Liver (tissue), 3 donors: ENCODE data around the gene TMEM91.

Experiments
- CTCF ChIP-seq: fragments of 150-350 bp; IDR thresholded peaks from 2 replicates; pipeline ENCODE4 v1.5.1; 2017; ENCODE audit warnings: improper control_type of control experiment, low read depth, low read length; ENCODE audit not compliant: missing input control
- EGR1 ChIP-seq, 2 donors: IDR thresholded peaks; 2 replicates each; pipeline ENCODE4 v1.6.1; 2016 to 2018; ENCODE audit warnings: antibody characterized with exemption in 2 of 2, low read depth in 2 of 2
- GABPA ChIP-seq, 2 donors: IDR thresholded peaks in 1 of 2; conservative IDR thresholded peaks in 1 of 2; 2 replicates each; pipeline ENCODE4 v1.6.1; 2016; ENCODE audit warnings: antibody characterized with exemption in 2 of 2, mild to moderate bottlenecking in 1 of 2, moderate library complexity in 1 of 2
- HNF4A ChIP-seq, 2 donors: conservative IDR thresholded peaks; 2 replicates each; pipeline ENCODE4 v1.6.1; 2016; ENCODE audit warnings: antibody characterized with exemption in 2 of 2, mild to moderate bottlenecking in 2 of 2
- HNF4G ChIP-seq: IDR thresholded peaks from 2 replicates; pipeline ENCODE4 v1.6.1; 2016; ENCODE audit warnings: antibody characterized with exemption
- MAX ChIP-seq: IDR thresholded peaks from 2 replicates; pipeline ENCODE4 v1.6.1; 2016; ENCODE audit warnings: antibody characterized with exemption
- NR2F2 ChIP-seq: IDR thresholded peaks from 2 replicates; pipeline ENCODE4 v1.6.1; 2016; ENCODE audit warnings: antibody characterized with exemption
- RAD21 ChIP-seq, 2 donors: IDR thresholded peaks; 2 replicates each; pipeline ENCODE4 v1.6.1; 2016; ENCODE audit warnings: antibody characterized with exemption in 2 of 2, mild to moderate bottlenecking in 2 of 2
- SP1 ChIP-seq: IDR thresholded peaks from 2 replicates; pipeline ENCODE4 v1.6.1; 2018; ENCODE audit warnings: antibody characterized with exemption, mild to moderate bottlenecking
- TAF1 ChIP-seq: conservative IDR thresholded peaks from 2 replicates; pipeline ENCODE4 v1.6.1; 2016; ENCODE audit warnings: antibody characterized with exemption, mild to moderate bottlenecking
- YY1 ChIP-seq: IDR thresholded peaks from 2 replicates; pipeline ENCODE4 v1.6.1; 2016; ENCODE audit warnings: antibody characterized with exemption, mild to moderate bottlenecking
- TF ChIP-seq, protein P1 (sequence below): IDR thresholded peaks from 2 replicates; pipeline ENCODE4 v1.6.1; 2016; ENCODE audit warnings: antibody characterized with exemption, mild to moderate bottlenecking
- TF ChIP-seq, protein P2 (sequence below): IDR thresholded peaks from 2 replicates; pipeline ENCODE4 v1.6.1; 2016; ENCODE audit warnings: antibody characterized with exemption
- TF ChIP-seq, protein P3 (sequence below): IDR thresholded peaks from 2 replicates; pipeline ENCODE4 v1.6.1; 2016; ENCODE audit warnings: antibody characterized with exemption
- donor health status: healthy.
- donor health status: healthy.

DNA sequence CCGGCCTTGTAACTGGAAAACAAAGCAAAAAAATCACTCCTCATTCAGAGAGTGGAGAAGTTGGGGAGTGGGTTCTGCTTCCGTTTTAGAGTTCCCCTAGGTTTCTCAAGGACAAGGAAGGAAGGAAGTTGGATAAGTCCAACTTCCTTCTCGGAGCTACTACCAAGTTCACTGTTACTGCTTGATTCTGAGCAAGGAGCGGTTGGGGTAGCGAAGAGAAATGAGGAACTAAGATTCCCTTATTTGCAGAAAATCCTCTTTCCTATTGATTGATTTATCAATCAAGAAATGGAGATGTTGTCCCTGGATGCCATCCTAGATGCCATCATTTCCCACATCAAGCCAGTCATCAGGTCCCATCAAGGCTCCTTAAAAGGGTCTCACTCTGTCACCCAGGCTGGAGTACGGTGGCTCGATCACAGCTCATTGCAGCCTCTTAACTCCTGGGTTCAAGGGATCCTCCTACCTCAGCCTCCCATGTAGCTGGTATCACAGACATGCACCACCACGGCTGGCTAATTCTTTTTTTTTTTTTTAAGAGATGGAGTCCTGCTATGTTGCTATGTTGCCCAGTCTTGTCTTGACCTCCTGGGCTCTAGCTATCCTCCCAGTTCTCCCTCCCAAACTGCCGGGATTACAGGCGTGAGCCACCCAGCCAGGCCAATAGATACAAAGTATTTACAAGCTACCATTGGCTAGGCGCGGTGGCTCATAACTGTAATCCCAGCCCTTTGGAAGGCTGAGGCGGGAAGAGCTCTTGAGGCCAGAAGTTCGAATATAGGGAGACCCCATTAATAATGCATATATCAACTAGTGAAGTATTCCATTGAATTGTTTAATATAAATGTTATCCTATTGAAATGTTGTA is 11.6 kb upstream of the TMEM91 start:
- TF ChIP-seq CTCF, result no peak
- TF ChIP-seq YY1, result peak; percentile 96
- TF ChIP-seq RAD21 (IDR thresholded peaks at IDR 0.05), result no peak
- TF ChIP-seq GABPA (IDR thresholded peaks at IDR 0.05 in 1 of 2, conservative IDR thresholded peaks at IDR 0.05 in 1 of 2), result peak in 1 of 2 donors; percentile 3
- no peak for TF ChIP-seq MAX
- TF ChIP-seq HNF4A (conservative IDR thresholded peaks at IDR 0.05), result no peak
- TF ChIP-seq, protein P1, sequence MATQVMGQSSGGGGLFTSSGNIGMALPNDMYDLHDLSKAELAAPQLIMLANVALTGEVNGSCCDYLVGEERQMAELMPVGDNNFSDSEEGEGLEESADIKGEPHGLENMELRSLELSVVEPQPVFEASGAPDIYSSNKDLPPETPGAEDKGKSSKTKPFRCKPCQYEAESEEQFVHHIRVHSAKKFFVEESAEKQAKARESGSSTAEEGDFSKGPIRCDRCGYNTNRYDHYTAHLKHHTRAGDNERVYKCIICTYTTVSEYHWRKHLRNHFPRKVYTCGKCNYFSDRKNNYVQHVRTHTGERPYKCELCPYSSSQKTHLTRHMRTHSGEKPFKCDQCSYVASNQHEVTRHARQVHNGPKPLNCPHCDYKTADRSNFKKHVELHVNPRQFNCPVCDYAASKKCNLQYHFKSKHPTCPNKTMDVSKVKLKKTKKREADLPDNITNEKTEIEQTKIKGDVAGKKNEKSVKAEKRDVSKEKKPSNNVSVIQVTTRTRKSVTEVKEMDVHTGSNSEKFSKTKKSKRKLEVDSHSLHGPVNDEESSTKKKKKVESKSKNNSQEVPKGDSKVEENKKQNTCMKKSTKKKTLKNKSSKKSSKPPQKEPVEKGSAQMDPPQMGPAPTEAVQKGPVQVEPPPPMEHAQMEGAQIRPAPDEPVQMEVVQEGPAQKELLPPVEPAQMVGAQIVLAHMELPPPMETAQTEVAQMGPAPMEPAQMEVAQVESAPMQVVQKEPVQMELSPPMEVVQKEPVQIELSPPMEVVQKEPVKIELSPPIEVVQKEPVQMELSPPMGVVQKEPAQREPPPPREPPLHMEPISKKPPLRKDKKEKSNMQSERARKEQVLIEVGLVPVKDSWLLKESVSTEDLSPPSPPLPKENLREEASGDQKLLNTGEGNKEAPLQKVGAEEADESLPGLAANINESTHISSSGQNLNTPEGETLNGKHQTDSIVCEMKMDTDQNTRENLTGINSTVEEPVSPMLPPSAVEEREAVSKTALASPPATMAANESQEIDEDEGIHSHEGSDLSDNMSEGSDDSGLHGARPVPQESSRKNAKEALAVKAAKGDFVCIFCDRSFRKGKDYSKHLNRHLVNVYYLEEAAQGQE, result no peak
- TF ChIP-seq NR2F2, result peak; percentile 5
- TF ChIP-seq SP1, result no peak
- no peak for TF ChIP-seq TAF1
- TF ChIP-seq, protein P2, sequence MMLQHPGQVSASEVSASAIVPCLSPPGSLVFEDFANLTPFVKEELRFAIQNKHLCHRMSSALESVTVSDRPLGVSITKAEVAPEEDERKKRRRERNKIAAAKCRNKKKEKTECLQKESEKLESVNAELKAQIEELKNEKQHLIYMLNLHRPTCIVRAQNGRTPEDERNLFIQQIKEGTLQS, result no peak
- TF ChIP-seq, protein P3, sequence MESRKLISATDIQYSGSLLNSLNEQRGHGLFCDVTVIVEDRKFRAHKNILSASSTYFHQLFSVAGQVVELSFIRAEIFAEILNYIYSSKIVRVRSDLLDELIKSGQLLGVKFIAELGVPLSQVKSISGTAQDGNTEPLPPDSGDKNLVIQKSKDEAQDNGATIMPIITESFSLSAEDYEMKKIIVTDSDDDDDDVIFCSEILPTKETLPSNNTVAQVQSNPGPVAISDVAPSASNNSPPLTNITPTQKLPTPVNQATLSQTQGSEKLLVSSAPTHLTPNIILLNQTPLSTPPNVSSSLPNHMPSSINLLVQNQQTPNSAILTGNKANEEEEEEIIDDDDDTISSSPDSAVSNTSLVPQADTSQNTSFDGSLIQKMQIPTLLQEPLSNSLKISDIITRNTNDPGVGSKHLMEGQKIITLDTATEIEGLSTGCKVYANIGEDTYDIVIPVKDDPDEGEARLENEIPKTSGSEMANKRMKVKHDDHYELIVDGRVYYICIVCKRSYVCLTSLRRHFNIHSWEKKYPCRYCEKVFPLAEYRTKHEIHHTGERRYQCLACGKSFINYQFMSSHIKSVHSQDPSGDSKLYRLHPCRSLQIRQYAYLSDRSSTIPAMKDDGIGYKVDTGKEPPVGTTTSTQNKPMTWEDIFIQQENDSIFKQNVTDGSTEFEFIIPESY, result no peak
- TF ChIP-seq EGR1 (IDR thresholded peaks at IDR 0.05; ENCODE audit: low read depth in 2 of 2), result peak in 1 of 2 donors; percentile 3
- no peak for TF ChIP-seq HNF4G
